K562 (cell line): ENCODE results near the gene ADCY4. TPM values are rescaled to one million over a fixed set of nuclear protein-coding genes. Genes with fewer than 3 reads are reported as not detected.

Experiments used
- ATAC-seq: fragments of 200-7000 bp; cut with Tn5 transposase; 3 replicates; pipeline ENCODE4 v1.9.1; 2020; ENCODE audit warnings: moderate library complexity
- BruUV-seq: library from RNA; stranded (reverse); fragments of 400-500 nt; replicated peaks from 2 replicates; lab custom pipeline; 2021; lab: Mats Ljungman, UMichigan
- CTCF ChIA-PET: fragments of 300-600 bp; formaldehyde crosslinking; extraction: SDS; loops from one replicate; lab custom pipeline; 2021; ENCODE audit warnings: low intra/inter-chr PET ratio; lab: Yijun Ruan, JAX
- POLR2A ChIA-PET: fragments of 300-600, 350-650 bp; sonication (Branson Sonifier 250); formaldehyde crosslinking; extraction: SDS; loops from one replicate; lab custom pipeline; 2021; ENCODE audit warnings: antibody characterized with exemption, inconsistent platforms; lab: Yijun Ruan, JAX
- DNase-seq, 4 experiments: peaks; one replicate each; pipeline versions ENCODE4 v3.0.0 to v3.0.0-alpha.2; 2011 to 2018; ENCODE audit warnings: low spot score in 3 of 4, mixed read lengths in 3 of 4; ENCODE audit errors: extremely low read depth in 1 of 4
- FAIRE-seq: peaks from 2 replicates; lab custom pipeline; 2011; peaks lifted over from hg19 to GRCh38; lab: Jason Lieb, UNC
- H2AFZ ChIP-seq: 2 replicates; pipeline ENCODE4 v1.6.0; 2011; ENCODE audit warnings: low read depth, low read length, control low read depth, inconsistent platforms
- H3K27ac ChIP-seq: fragments of 200-600 bp; 3 replicates; pipeline ENCODE4 v1.8.0; 2011; ENCODE audit warnings: low read depth, mild to moderate bottlenecking, control low read depth, inconsistent platforms, low read length, moderate library complexity, mixed read lengths; ENCODE audit errors: extremely low read depth
- H3K27me3 ChIP-seq, 2 experiments: fragments of 300-600 bp in 1 of 2; 2 replicates in 1 of 2; 3 replicates in 1 of 2; pipeline versions ENCODE4 v1.6.0 to v1.8.0; 2011; ENCODE audit warnings: inconsistent platforms in 2 of 2, low read length in 2 of 2, mild to moderate bottlenecking in 1 of 2, mixed read lengths in 1 of 2, moderate library complexity in 1 of 2; ENCODE audit not compliant: control insufficient read depth in 2 of 2, insufficient read depth in 2 of 2
- H3K36me3 ChIP-seq: fragments of 300-600 bp; 3 replicates; pipeline ENCODE4 v1.8.0; 2011; ENCODE audit warnings: mild to moderate bottlenecking, low read length, inconsistent platforms; ENCODE audit not compliant: control insufficient read depth, insufficient read depth
- H3K4me1 ChIP-seq, 2 experiments: fragments of 200-600 bp in 1 of 2; replicated peaks in 1 of 2; 2 replicates in 1 of 2; 3 replicates in 1 of 2; pipeline versions ENCODE4 v1.5.1 to v1.8.0; 2011; ENCODE audit warnings: inconsistent platforms in 2 of 2, low read length in 2 of 2, mild to moderate bottlenecking in 1 of 2, mixed read lengths in 1 of 2, moderate library complexity in 1 of 2; ENCODE audit not compliant: control insufficient read depth in 2 of 2, insufficient read depth in 2 of 2
- H3K4me2 ChIP-seq: 2 replicates; pipeline ENCODE4 v1.6.1; 2011; ENCODE audit warnings: low read length, control low read depth, inconsistent platforms, mixed read lengths; ENCODE audit not compliant: insufficient read depth
- H3K4me3 ChIP-seq: fragments of 200-600 bp; sonication (generic), shearing (Covaris generic); 2 replicates; pipeline ENCODE4 v1.5.1; 2016; ENCODE audit warnings: control low read depth, inconsistent platforms
- H3K79me2 ChIP-seq: fragments of 200-600 bp; 3 replicates; pipeline ENCODE4 v1.8.0; 2011; ENCODE audit warnings: low read length, inconsistent platforms; ENCODE audit not compliant: control insufficient read depth, insufficient read depth
- H3K9ac ChIP-seq, 2 experiments: 2 replicates each; pipeline versions ENCODE4 v1.6.0 to v1.6.1; 2011; ENCODE audit warnings: low read depth in 2 of 2, low read length in 2 of 2, control low read depth in 1 of 2, inconsistent platforms in 1 of 2, mild to moderate bottlenecking in 1 of 2, mixed read lengths in 1 of 2; ENCODE audit not compliant: insufficient read depth in 1 of 2
- H3K9me1 ChIP-seq: one replicate; pipeline ENCODE4 v1.6.0; 2011; ENCODE audit warnings: inconsistent platforms, mild to moderate bottlenecking, low read length, moderate library complexity; ENCODE audit not compliant: control insufficient read depth, insufficient read depth
- H3K9me3 ChIP-seq: replicated peaks from 2 replicates; pipeline ENCODE4 v1.5.1; 2011; ENCODE audit warnings: low read depth, low read length, inconsistent platforms; ENCODE audit not compliant: control insufficient read depth, insufficient read depth
- H4K20me1 ChIP-seq: replicated peaks from 2 replicates; pipeline ENCODE4 v1.6.1; 2011; ENCODE audit warnings: low read length, inconsistent platforms, mixed read lengths; ENCODE audit not compliant: control insufficient read depth, insufficient read depth
- NEUROD1 ChIP-seq: fragments of 150-350 bp; IDR thresholded peaks from 2 replicates; pipeline ENCODE4 v1.6.1; 2014; ENCODE audit warnings: borderline replicate concordance, low read length, low read depth; ENCODE audit not compliant: partially characterized antibody
- RBM22 ChIP-seq: fragments of 200-400 bp; formaldehyde crosslinking; IDR thresholded peaks from 2 replicates; pipeline ENCODE4 v1.6.1; 2018; ENCODE audit warnings: low read length, low read depth; ENCODE audit not compliant: poor library complexity, severe bottlenecking
- RBM25 ChIP-seq: fragments of 200-400 bp; formaldehyde crosslinking; IDR thresholded peaks from 2 replicates; pipeline ENCODE4 v1.6.1; 2018; ENCODE audit warnings: low read length, low read depth, moderate library complexity; ENCODE audit not compliant: severe bottlenecking
- SMARCA4 ChIP-seq: fragments of 450-650 bp; IDR thresholded peaks from 2 replicates; pipeline ENCODE4 v1.6.1; 2016
- WHSC1 ChIP-seq: IDR thresholded peaks from one replicate; pipeline ENCODE4 v1.6.1; 2012; ENCODE audit warnings: low read length, control low read depth, inconsistent platforms
- WGBS: fragments of 100-300 bp; shearing (Covaris generic); methylation state at CpG from one replicate; pipeline ENCODE4 v1.1.6; 2016; ENCODE audit warnings: low coverage, mixed read lengths; ENCODE audit not compliant: insufficient coverage; ENCODE audit errors: missing lambda C conversion rate; 5-methylcytosine and 5-hydroxymethylcytosine counted together
- in situ Hi-C: fragments of 300-500 bp; cut with MboI; formaldehyde crosslinking; loops from 4 replicates; pipeline ENCODE4 v1.15.0; 2018; ENCODE audit warnings: inconsistent platforms, mixed read lengths
- intact Hi-C: fragments of 100-400 bp; cut with micrococcal nuclease; formaldehyde crosslinking; loops from 2 replicates; pipeline ENCODE4 v1.14.2; 2022
- polyA plus RNA-seq, 8 experiments: library from polyadenylated mRNA; depleted of rRNA in 4 of 8; stranded (reverse) in 5 of 8; unstranded in 3 of 8; fragments of >200 nt; fragmentation: Nextera tagmentation in 2 of 8; fragmentation: Illumina TruSeq in 1 of 8; extraction: Ambion mirVana in 2 of 8; extraction: Trizol in 1 of 8; gene quantifications; 2 replicates each; pipeline versions ENCODE4 v1.2.1 to v1.2.3, GENCODE V29; 2011 to 2014; ENCODE audit warnings: inconsistent platforms in 1 of 8, missing spikeins in 1 of 8
- total RNA-seq, 7 experiments: library from RNA; depleted of rRNA in 6 of 7; stranded (reverse); fragments of >200 nt in 6 of 7; fragmentation: Illumina TruSeq in 2 of 7; extraction: Trizol in 2 of 7; gene quantifications; 2 replicates each; pipeline versions ENCODE4 v1.2.1 to v1.2.3, GENCODE V29; 2011 to 2021; ENCODE audit warnings: low replicate concordance in 1 of 7
- TF ChIP-seq, protein P1 (sequence below): fragments of 250-450 bp; sonication (Bioruptor Pico); IDR thresholded peaks from 2 replicates; pipeline ENCODE4 v1.5.1; 2021; ENCODE audit warnings: mild to moderate bottlenecking

ADCY4 gene
- total and polyA plus RNA-seq, 9 of the 15 experiments (the other 6 are each of a cell fraction or from before 2014, with no cell fraction given): 0.04 to 0.31 (median 0.15) TPM; not detected in 2

DNA sequence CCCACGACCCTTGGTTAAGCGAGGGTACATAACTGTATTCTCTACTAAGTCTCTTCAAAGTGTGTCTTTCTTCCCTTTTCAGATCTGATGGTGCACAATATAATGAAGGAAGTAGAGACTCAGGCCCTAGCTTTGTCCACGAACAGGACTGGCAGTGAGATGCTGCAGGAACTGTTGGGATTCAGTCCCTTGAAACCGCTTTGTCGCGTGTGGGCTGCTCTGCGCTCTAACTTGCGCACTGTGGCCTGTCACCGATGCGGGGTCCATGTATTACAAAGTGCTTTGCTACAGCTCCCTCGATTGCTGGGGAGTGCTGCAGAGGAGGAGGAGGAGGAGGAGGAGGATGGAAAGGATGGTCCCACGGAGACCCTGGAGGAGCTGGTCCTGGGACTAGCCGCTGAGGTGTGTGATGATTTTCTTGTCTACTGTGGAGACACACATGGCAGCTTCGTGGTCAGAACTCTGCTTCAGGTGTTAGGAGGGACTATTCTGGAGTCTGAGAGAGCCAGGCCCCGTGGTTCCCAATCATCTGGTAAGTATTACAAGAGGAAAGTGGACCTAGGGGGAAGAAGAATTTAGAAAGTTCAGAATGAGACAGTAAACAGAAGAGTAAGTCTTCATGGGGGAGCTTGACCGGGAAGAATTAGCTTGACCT lies 34.4 kb downstream of the ADCY4 start:
- Histone ChIP-seq H3K9ac (peak overlapping the region; percentile 76 to 96), H3K9me1 (peaks cover 3% of the 10 kb centered on the region), H3K4me3 (peak overlapping the region; percentile 71), H3K9me3 (no peaks in the 10 kb centered on the region), H4K20me1 (no peaks in the 10 kb centered on the region), H2AFZ (peak overlapping the region; percentile 49), H3K4me2 (peak overlapping the region; percentile 91), H3K4me1 (peaks cover 12 to 14% of the 10 kb centered on the region in 2 experiments; a peak in 4 of 5 replicates), H3K36me3 (peaks cover 57% of the 10 kb centered on the region), H3K79me2 (peaks cover 28% of the 10 kb centered on the region), H3K27me3 (no peaks in the 10 kb centered on the region), H3K27ac (peak overlapping the region; percentile 75)
- in situ Hi-C loops: no loop called here
- BruUV-seq: no TSS peak
- 3% methylated on average over 11 of the region's 16 CpGs for WGBS
- DNase-seq: peak in 1 of 4 experiments; percentile 14
- no peak for FAIRE-seq
- POLR2A ChIA-PET: interaction anchor here (0.6 to 2.3 kb wide), 9 partner anchors 9 to 186 kb away, joined by 3 to 10 read pairs (median 3); partner anchors contain the start of genes DCAF11, IPO4, NRL and RABGGTA
- intact Hi-C loops: no loop called here
- TF ChIP-seq NEUROD1 (no peak), RBM25 (no peak), RBM22 (no peak), SMARCA4 (no peak), WHSC1 (no peak)
- TF ChIP-seq, protein P1, sequence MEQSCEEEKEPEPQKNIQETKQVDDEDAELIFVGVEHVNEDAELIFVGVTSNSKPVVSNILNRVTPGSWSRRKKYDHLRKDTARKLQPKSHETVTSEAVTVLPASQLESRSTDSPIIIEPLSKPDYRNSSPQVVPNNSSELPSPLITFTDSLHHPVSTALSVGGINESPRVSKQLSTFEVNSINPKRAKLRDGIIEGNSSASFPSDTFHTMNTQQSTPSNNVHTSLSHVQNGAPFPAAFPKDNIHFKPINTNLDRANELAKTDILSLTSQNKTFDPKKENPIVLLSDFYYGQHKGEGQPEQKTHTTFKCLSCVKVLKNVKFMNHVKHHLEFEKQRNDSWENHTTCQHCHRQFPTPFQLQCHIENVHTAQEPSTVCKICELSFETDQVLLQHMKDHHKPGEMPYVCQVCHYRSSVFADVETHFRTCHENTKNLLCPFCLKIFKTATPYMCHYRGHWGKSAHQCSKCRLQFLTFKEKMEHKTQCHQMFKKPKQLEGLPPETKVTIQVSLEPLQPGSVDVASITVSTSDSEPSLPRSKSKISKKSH (CRISPR knock-in tag): no peak
- TF ChIP-seq, all 486 proteins: peak for 0
- CTCF ChIA-PET: no interaction called here
- ATAC-seq: no peak
